HG03175 (cell line): ENCODE data around the gene TVP23C.
"Not testable (repeated sequence)": the region's sequence is repeated elsewhere in the genome, so short reads cannot be mapped to it uniquely, and the experiment has no call there.

Source experiments
- ATAC-seq: cut with Tn5 transposase; IDR thresholded peaks from one replicate; pipeline ENCODE4 v1.9.1; 2021; ENCODE audit warnings: mild to moderate bottlenecking, moderate library complexity; ENCODE audit not compliant: unreplicated experiment

TVP23C gene

GRCh38 chr17:15526292-15527218 lies 36.7 kb downstream of the TVP23C start:
- ATAC-seq: not testable (repeated sequence)

GRCh38 chr17:15524990-15525985 lies 38.0 kb downstream of the TVP23C start:
- ATAC-seq: not testable (repeated sequence)

- ATAC-seq: no peak
Measured at GRCh38 chr17:15516150-15516549, 47.1 kb downstream of the TVP23C start.

GRCh38 chr17:15514469-15514868 lies 48.8 kb downstream of the TVP23C start:
- no peak for ATAC-seq

GRCh38 chr17:15513856-15514459 lies 49.3 kb downstream of the TVP23C start:
- no peak for ATAC-seq

- no peak for ATAC-seq
Measured at GRCh38 chr17:15513058-15513791, 50.1 kb downstream of the TVP23C start.

- ATAC-seq: no peak
Measured at GRCh38 chr17:15512071-15512709, 51.1 kb downstream of the TVP23C start.

- no peak for ATAC-seq
Measured at GRCh38 chr17:15511142-15511541, 52.1 kb downstream of the TVP23C start.

GRCh38 chr17:15510361-15510760 lies 52.9 kb downstream of the TVP23C start:
- no peak for ATAC-seq

- ATAC-seq: no peak
Measured at GRCh38 chr17:15509095-15509494, 54.2 kb downstream of the TVP23C start.

GRCh38 chr17:15508466-15508865 lies 54.8 kb downstream of the TVP23C start:
- no peak for ATAC-seq

GRCh38 chr17:15507896-15508295 lies 55.4 kb downstream of the TVP23C start:
- ATAC-seq: no peak

GRCh38 chr17:15507001-15507400 lies 56.3 kb downstream of the TVP23C start:
- ATAC-seq: no peak

GRCh38 chr17:15505708-15506107 lies 57.6 kb downstream of the TVP23C start:
- not testable (repeated sequence) for ATAC-seq

GRCh38 chr17:15503731-15504130 lies 59.6 kb downstream of the TVP23C start:
- ATAC-seq: no peak

- ATAC-seq: peak; percentile 76
Measured at GRCh38 chr17:15502369-15503112, 60.7 kb downstream of the TVP23C start.

GRCh38 chr17:15501793-15502192 lies 61.5 kb downstream of the TVP23C start:
- ATAC-seq: no peak

- ATAC-seq: no peak
Measured at GRCh38 chr17:15501282-15501681, 62.0 kb downstream of the TVP23C start.

GRCh38 chr17:15498107-15498506 lies 65.2 kb downstream of the TVP23C start:
- no peak for ATAC-seq
